Mesenchymal stem cell (in vitro differentiated cells and primary cell): ENCODE measurements around the gene SNX33.

Experiments
- DNase-seq: peaks from one replicate; pipeline ENCODE4 v3.0.0-alpha.2; 2013
- H2AFZ ChIP-seq: one replicate; pipeline ENCODE4 v1.6.1; 2013; ENCODE audit warnings: low read depth, mild to moderate bottlenecking, control low read depth, inconsistent platforms, low read length, moderate library complexity
- H2AK5ac ChIP-seq: 2 replicates; pipeline ENCODE4 v1.6.1; 2013; ENCODE audit warnings: low read length, moderate library complexity, mild to moderate bottlenecking, inconsistent platforms; ENCODE audit not compliant: severe bottlenecking
- H2BK120ac ChIP-seq: one replicate; pipeline ENCODE4 v1.6.1; 2013; ENCODE audit warnings: low read depth, mild to moderate bottlenecking, inconsistent platforms, low read length, moderate library complexity
- H2BK12ac ChIP-seq, 2 experiments: one replicate each; pipeline ENCODE4 v1.6.1; 2013; ENCODE audit warnings: inconsistent platforms in 2 of 2, low read length in 2 of 2, mild to moderate bottlenecking in 2 of 2, moderate library complexity in 2 of 2, control low read depth in 1 of 2
- H2BK15ac ChIP-seq: one replicate; pipeline ENCODE4 v1.6.1; 2013; ENCODE audit warnings: mild to moderate bottlenecking, low read depth, inconsistent platforms; ENCODE audit not compliant: poor library complexity, severe bottlenecking
- H2BK5ac ChIP-seq: 2 replicates; pipeline ENCODE4 v1.6.1; 2013; ENCODE audit warnings: low read depth, mild to moderate bottlenecking, low read length, control low read depth, inconsistent platforms; ENCODE audit not compliant: poor library complexity, severe bottlenecking
- H3K14ac ChIP-seq, 2 experiments: one replicate each; pipeline ENCODE4 v1.6.1; 2013; ENCODE audit warnings: inconsistent platforms in 2 of 2, low read length in 2 of 2, control low read depth in 1 of 2, mild to moderate bottlenecking in 1 of 2, moderate library complexity in 1 of 2
- H3K18ac ChIP-seq, 2 experiments: one replicate each; pipeline ENCODE4 v1.6.1; 2013; ENCODE audit warnings: inconsistent platforms in 2 of 2, low read length in 2 of 2, control low read depth in 1 of 2, low read depth in 1 of 2, mild to moderate bottlenecking in 1 of 2
- H3K23ac ChIP-seq, 2 experiments: one replicate each; pipeline ENCODE4 v1.6.1; 2013; ENCODE audit warnings: inconsistent platforms in 2 of 2, low read length in 2 of 2, mild to moderate bottlenecking in 2 of 2, moderate library complexity in 2 of 2, control low read depth in 1 of 2
- H3K27ac ChIP-seq: 2 replicates; pipeline ENCODE4 v1.5.1; 2013; ENCODE audit warnings: mild to moderate bottlenecking, moderate library complexity, low read length, control low read depth, inconsistent platforms; ENCODE audit not compliant: poor library complexity, severe bottlenecking
- H3K27me3 ChIP-seq, 2 experiments: 2 replicates each; pipeline versions ENCODE4 v1.6.1 to v1.7.0; 2013; ENCODE audit warnings: low read length in 2 of 2, mild to moderate bottlenecking in 2 of 2, moderate library complexity in 2 of 2, control low read depth in 1 of 2, inconsistent platforms in 1 of 2; ENCODE audit not compliant: control insufficient read depth in 1 of 2, insufficient read depth in 1 of 2
- H3K36me3 ChIP-seq, 2 experiments: 2 replicates each; pipeline versions ENCODE4 v1.6.1 to v1.7.0; 2013; ENCODE audit warnings: low read length in 2 of 2, control low read depth in 1 of 2, inconsistent platforms in 1 of 2, low read depth in 1 of 2, mild to moderate bottlenecking in 1 of 2; ENCODE audit not compliant: insufficient read depth in 2 of 2, control insufficient read depth in 1 of 2
- H3K4ac ChIP-seq, 2 experiments: one replicate each; pipeline ENCODE4 v1.6.1; 2013; ENCODE audit warnings: inconsistent platforms in 2 of 2, low read length in 2 of 2, mild to moderate bottlenecking in 2 of 2, moderate library complexity in 2 of 2, control low read depth in 1 of 2, low read depth in 1 of 2
- H3K4me1 ChIP-seq: 2 replicates; pipeline ENCODE4 v1.6.1; 2013; ENCODE audit warnings: low read depth, low read length, control low read depth; ENCODE audit not compliant: control insufficient read depth, insufficient read depth
- H3K4me2 ChIP-seq: 2 replicates; pipeline ENCODE4 v1.6.1; 2013; ENCODE audit warnings: low read length, mild to moderate bottlenecking, inconsistent platforms; ENCODE audit not compliant: poor library complexity, severe bottlenecking
- H3K4me3 ChIP-seq, 2 experiments: 2 replicates each; pipeline versions ENCODE4 v1.5.1 to v1.7.0; 2013; ENCODE audit warnings: low read length in 2 of 2, mild to moderate bottlenecking in 2 of 2, control low read depth in 1 of 2, low read depth in 1 of 2; ENCODE audit not compliant: insufficient read depth in 1 of 2
- H3K79me1 ChIP-seq: replicated peaks from 2 replicates; pipeline ENCODE4 v1.6.1; 2013; ENCODE audit warnings: mild to moderate bottlenecking, control low read depth, low read length, inconsistent platforms; ENCODE audit not compliant: poor library complexity, severe bottlenecking
- H3K9ac ChIP-seq: 2 replicates; pipeline ENCODE4 v1.7.0; 2013; ENCODE audit warnings: mild to moderate bottlenecking, low read length, moderate library complexity
- H3K9me3 ChIP-seq: 2 replicates; pipeline ENCODE4 v1.7.0; 2013; ENCODE audit warnings: mild to moderate bottlenecking, low read length; ENCODE audit not compliant: control insufficient read depth
- H4K8ac ChIP-seq: one replicate; pipeline ENCODE4 v1.6.1; 2013; ENCODE audit warnings: inconsistent platforms, mild to moderate bottlenecking, low read length, moderate library complexity
- H4K91ac ChIP-seq: one replicate; pipeline ENCODE4 v1.6.1; 2013; ENCODE audit warnings: mild to moderate bottlenecking, low read length, inconsistent platforms
- WGBS: methylation state at CpG from one replicate; pipeline ENCODE4 v1.1.7; 2013; ENCODE audit warnings: mixed read lengths; 5-methylcytosine and 5-hydroxymethylcytosine counted together

Gene SNX33

GRCh38 chr15:75659141-75659771 lies 11.5 kb downstream of the SNX33 start:
- Histone ChIP-seq H3K14ac (no peak overlapping the region), H3K27me3 (no peaks in the 10 kb centered on the region), H3K18ac (no peak overlapping the region), H2AFZ (no peak overlapping the region), H3K9ac (peak overlapping the region; percentile 91), H3K79me1 (peaks cover 42% of the 10 kb centered on the region), H3K9me3 (no peaks in the 10 kb centered on the region), H3K4me3 (no peak overlapping the region), H3K23ac (no peak overlapping the region), H3K27ac (no peak overlapping the region), H2BK120ac (no peak overlapping the region), H2BK12ac (no peak overlapping the region), H3K4ac (peak overlapping the region in 1 of 2 experiments; percentile 26), H4K8ac (no peak overlapping the region), H3K4me1 (peaks cover 40% of the 10 kb centered on the region), H4K91ac (no peak overlapping the region), H3K36me3 (peaks cover 71 to 76% of the 10 kb centered on the region in 2 experiments), H2BK15ac (peak overlapping the region; percentile 71), H2AK5ac (no peak overlapping the region), H3K4me2 (no peak overlapping the region), H2BK5ac (no peak overlapping the region)
- DNase-seq, result no peak
- 91% methylated on average over 9 of the region's 9 CpGs for WGBS

- Histone ChIP-seq H3K9ac (peak overlapping the region; percentile 91), H2BK12ac (peak overlapping the region; percentile 73 to 93), H3K79me1 (peaks cover 44% of the 10 kb centered on the region), H4K91ac (peak overlapping the region; percentile 55), H2BK120ac (no peak overlapping the region), H2BK5ac (no peak overlapping the region), H3K4me1 (peaks cover 40% of the 10 kb centered on the region), H3K4me2 (no peak overlapping the region), H2AK5ac (peak overlapping the region; percentile 49), H3K18ac (peak overlapping the region; percentile 81 to 93), H3K27me3 (no peaks in the 10 kb centered on the region), H3K4ac (peak overlapping the region; percentile 87 to 92), H3K36me3 (peaks cover 65 to 68% of the 10 kb centered on the region in 2 experiments), H2BK15ac (no peak overlapping the region), H2AFZ (no peak overlapping the region), H4K8ac (peak overlapping the region; percentile 59), H3K9me3 (no peaks in the 10 kb centered on the region), H3K4me3 (peak overlapping the region in 1 of 2 experiments; percentile 16), H3K14ac (peak overlapping the region in 1 of 2 experiments; percentile 80), H3K23ac (no peak overlapping the region), H3K27ac (peak overlapping the region; percentile 91)
- WGBS, result 91% methylated on average over 17 of the region's 17 CpGs
- no peak for DNase-seq
Observed at GRCh38 chr15:75659928-75660645, 12.4 kb downstream of the SNX33 start.

GRCh38 chr15:75661100-75661755 lies 13.5 kb downstream of the SNX33 start:
- WGBS, result 17% methylated on average over 11 of the region's 14 CpGs
- Histone ChIP-seq H4K8ac (peak overlapping the region; percentile 71), H2BK5ac (peak overlapping the region; percentile 89), H3K9me3 (no peaks in the 10 kb centered on the region), H3K14ac (peak overlapping the region in 1 of 2 experiments; percentile 66), H3K4me2 (peak overlapping the region; percentile 35), H2BK120ac (peak overlapping the region; percentile 88), H3K4ac (peak overlapping the region; percentile 87 to 92), H3K23ac (no peak overlapping the region), H3K4me3 (peak overlapping the region in 1 of 2 experiments; percentile 53), H3K18ac (peak overlapping the region; percentile 81 to 93), H2AFZ (no peak overlapping the region), H3K4me1 (peaks cover 40% of the 10 kb centered on the region), H3K27me3 (no peaks in the 10 kb centered on the region), H2BK15ac (no peak overlapping the region), H3K9ac (peak overlapping the region; percentile 91), H3K27ac (peak overlapping the region; percentile 93), H4K91ac (peak overlapping the region; percentile 74), H3K79me1 (peaks cover 40% of the 10 kb centered on the region), H2AK5ac (peak overlapping the region; percentile 70), H3K36me3 (peaks cover 55 to 62% of the 10 kb centered on the region in 2 experiments), H2BK12ac (peak overlapping the region; percentile 73 to 93)
- DNase-seq, result peak; percentile 96

- Histone ChIP-seq H3K18ac (peak overlapping the region; percentile 79 to 81), H2BK15ac (peak overlapping the region; percentile 55), H3K27me3 (no peaks in the 10 kb centered on the region), H3K4me1 (peaks cover 42% of the 10 kb centered on the region), H2AFZ (no peak overlapping the region), H3K9me3 (no peaks in the 10 kb centered on the region), H2BK12ac (peak overlapping the region; percentile 33 to 71), H2AK5ac (peak overlapping the region; percentile 70), H3K36me3 (peaks cover 50 to 57% of the 10 kb centered on the region in 2 experiments), H3K14ac (peak overlapping the region in 1 of 2 experiments; percentile 66), H4K8ac (peak overlapping the region; percentile 71), H3K4me3 (peak overlapping the region in 1 of 2 experiments; percentile 53), H3K4ac (peak overlapping the region; percentile 55 to 75), H3K79me1 (peaks cover 36% of the 10 kb centered on the region), H3K4me2 (no peak overlapping the region), H2BK5ac (peak overlapping the region; percentile 89), H2BK120ac (peak overlapping the region; percentile 88), H3K9ac (peak overlapping the region; percentile 91), H3K23ac (no peak overlapping the region), H3K27ac (peak overlapping the region; percentile 93), H4K91ac (peak overlapping the region; percentile 74)
- WGBS, result 51% methylated on average over 2 of the region's 3 CpGs
- DNase-seq, result no peak
Observed at GRCh38 chr15:75661756-75662140, 14.0 kb downstream of the SNX33 start.
